Left renal cortex interstitium (tissue), 4 donors: ENCODE results near the gene ZNF318. TPM values are rescaled to one million over a fixed set of nuclear protein-coding genes. Genes with fewer than 3 reads are reported as not detected.
"Not testable (repeated sequence)": the region's sequence is repeated elsewhere in the genome, so short reads cannot be mapped to it uniquely, and the experiment has no call there.

Source experiments
- DNase-seq, 4 donors: peaks; one replicate each; pipeline ENCODE4 v3.0.0-alpha.2; 2013; ENCODE audit warnings: low read depth in 4 of 4, low spot score in 2 of 4, missing footprints in 1 of 4
- polyA plus RNA-seq, 4 donors: library from polyadenylated mRNA; unstranded; fragments of 120-200 nt; gene quantifications; one replicate each; pipeline ENCODE4 v1.2.1, GENCODE V29; 2013; ENCODE audit not compliant: insufficient read length in 4 of 4

The ZNF318 gene
- polyA plus RNA-seq, 4 donors = 22.1 to 33.9 (median 28.9) TPM

GRCh38 chr6:43303006-43303405 lies 66.4 kb downstream of the ZNF318 start:
- DNase-seq = not testable (repeated sequence)

DNA sequence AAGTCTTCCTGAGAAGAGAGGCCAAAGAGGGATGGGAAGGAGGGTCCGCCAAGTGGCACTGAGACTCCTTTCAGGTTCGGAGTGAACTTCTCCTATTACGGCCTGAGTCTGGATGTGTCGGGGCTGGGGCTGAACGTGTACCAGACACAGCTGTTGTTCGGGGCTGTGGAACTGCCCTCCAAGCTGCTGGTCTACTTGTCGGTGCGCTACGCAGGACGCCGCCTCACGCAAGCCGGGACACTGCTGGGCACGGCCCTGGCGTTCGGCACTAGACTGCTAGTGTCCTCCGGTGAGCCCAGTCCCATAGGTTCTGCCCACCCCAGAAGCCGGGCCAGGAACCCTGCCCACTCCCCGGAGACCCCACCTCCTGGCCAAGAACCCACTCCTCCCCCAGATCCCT lies 67.3 kb downstream of the ZNF318 start:
- DNase-seq = no peak

GRCh38 chr6:43301081-43301870 lies 68.2 kb downstream of the ZNF318 start:
- DNase-seq = no peak

GRCh38 chr6:43299338-43300293 lies 69.8 kb downstream of the ZNF318 start:
- DNase-seq = no peak

DNA sequence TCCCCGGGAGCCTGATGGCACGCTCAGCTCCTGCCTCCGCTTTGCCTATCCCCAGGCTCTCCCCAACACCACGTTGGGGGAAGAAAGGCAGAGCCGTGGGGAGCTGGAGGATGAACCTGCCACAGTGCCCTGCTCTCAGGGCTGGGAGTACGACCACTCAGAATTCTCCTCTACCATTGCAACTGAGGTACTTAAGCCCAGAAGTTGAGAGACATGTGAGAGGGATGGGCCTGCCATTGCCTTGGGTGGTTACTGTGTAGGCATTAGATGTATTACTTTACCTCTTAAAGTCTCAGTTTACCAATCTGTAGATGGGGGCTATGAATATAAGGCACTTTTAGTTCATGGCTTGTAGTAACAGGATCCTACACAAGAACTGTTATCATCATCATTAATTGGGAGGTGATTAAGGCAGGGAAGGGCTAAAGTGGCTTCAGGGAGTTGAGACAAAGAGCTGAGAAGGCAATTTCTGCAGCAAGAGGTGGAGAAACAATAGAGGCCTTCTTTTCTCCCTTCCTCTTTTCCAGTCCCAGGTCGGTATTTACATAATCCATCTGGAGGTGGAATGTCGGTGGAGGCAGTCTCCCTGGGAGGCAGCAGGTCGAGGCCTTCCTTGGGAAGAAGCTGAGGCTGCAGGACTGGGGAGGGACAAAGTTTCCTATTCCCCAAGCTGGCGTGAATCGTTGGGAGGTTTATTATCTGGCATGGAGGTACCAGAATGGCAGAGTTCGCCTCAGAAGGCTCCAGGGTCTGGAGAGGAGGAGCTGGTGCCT lies 70.7 kb downstream of the ZNF318 start:
- DNase-seq = no peak

DNA sequence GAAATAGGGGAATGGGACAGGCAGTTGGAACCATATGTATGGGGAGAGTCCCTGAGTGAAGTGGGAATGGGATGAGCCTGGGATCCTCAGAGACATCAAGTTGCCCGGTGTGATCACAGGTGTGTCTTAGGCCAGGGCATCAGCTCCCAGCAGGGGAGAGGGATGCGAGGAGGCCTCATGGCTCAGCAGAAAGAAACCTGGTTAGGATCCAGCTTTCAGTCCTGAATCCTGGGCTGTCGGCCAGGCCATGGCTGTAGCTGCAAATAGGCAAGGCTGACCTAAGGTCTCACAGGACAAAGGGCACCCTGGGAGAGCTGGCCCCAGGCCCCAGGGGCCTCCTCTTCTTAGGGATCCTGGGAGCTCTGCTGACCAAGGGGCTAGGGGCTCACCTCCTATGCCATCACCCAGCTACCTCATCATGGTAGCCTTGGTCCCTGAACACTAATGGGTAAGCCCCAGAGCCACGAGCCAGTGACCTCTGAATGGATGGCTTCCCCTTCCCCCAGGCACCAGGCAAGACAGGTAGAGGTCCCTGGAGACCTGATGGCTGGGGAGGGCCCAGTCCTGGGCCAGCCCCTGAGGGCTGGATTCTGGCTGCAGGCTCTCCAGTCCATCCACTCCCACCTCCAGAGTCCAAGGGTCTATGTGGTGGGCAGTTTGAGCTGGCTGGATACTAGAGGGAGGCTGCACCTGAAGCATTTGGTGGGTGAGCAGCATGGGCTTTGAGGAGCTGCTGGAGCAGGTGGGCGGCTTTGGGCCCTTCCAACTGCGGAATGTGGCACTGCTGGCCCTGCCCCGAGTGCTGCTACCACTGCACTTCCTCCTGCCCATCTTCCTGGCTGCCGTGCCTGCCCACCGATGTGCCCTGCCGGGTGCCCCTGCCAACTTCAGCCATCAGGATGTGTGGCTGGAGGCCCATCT lies 71.5 kb downstream of the ZNF318 start, which contains the start of gene SLC22A7:
TSS of gene SLC22A7 (plus strand) at position 617 of the 921 bp plus-strand sequence. CDS start at position 716, 99 bp downstream.
- no peak for DNase-seq

DNA sequence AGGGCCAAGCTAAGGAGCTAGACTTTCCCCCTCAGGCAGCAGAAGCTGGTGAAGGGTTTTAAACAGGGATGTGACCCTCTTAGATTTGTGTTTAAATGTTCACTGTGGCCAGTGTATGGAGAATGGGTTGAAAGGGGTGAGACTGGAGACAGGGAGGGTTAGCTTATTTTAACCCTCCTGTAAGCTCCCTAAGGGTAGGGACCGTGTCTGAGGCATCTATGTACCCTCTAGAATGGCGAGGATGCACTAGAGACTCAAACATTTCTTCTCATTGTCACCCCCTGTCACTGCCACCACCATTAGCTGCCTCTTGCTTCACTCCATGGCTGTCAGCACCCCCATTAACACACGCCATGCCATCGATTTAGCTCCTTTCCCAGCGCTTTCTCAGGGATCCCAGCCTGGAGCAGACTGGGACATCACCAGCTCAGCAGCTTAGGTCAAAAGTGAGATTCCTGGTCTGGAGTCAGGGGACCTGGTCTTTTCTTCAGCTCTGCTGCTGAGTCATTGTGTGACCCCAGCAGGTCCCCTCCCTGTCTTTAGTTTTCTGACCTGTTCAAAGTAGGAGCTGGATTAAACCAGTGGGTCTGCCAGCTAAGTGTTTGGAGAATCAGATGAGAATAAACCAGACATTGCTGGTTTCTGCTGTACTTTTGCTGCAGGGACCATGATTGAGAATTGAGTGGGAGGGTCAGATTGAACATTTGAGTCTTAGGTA lies 72.5 kb downstream of the ZNF318 start:
- no peak for DNase-seq

- no peak for DNase-seq
Observed at GRCh38 chr6:43295456-43295855, 74.0 kb downstream of the ZNF318 start.

GRCh38 chr6:43294536-43294935 lies 74.9 kb downstream of the ZNF318 start:
- no peak for DNase-seq

GRCh38 chr6:43293698-43294097 lies 75.7 kb downstream of the ZNF318 start:
- DNase-seq = no peak

GRCh38 chr6:43292763-43293318 lies 76.6 kb downstream of the ZNF318 start:
- no peak for DNase-seq

DNA sequence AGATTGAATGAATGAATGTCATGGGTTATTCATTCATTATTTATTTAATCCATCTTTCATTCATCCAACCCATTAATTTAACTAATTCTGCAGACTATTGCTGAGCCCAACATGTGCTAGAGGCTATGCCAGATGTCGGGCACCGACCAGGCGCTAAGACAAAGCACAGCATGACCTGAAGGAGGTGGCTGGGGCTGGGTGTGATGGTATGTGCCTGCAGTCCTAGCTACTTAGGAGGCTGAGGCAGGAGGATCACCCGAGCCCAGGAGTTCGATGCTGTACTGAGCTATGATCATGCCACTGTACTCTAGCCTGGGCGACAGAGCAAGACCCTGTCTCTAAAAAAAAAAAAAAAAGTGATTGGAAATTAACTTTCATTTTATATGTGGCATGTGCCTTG lies 77.1 kb downstream of the ZNF318 start:
- DNase-seq = no peak

- DNase-seq = no peak
Observed at GRCh38 chr6:43291708-43292107, 77.7 kb downstream of the ZNF318 start.

DNA sequence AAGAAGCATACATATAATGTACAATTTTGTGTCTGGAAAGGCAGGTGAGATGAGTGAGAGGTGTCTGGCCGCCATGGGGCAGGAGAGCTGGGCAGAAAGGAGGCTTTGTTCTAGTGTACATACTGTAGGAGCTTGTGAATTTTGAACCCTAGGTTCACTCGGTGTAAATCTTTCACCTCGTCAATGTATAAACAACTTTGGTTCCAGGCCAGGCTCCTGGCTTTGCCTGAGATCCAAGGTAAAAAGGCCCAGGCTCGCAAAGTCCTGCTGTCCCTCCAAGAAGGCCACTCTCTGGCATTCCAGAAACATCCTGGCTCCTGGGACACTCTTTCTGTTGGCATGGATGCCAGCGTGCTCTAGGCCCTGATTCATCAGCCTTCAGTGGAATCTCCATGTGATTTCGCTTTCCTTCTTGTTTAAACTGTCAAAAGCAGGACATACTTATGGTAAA lies 78.5 kb downstream of the ZNF318 start:
- DNase-seq = no peak

DNA sequence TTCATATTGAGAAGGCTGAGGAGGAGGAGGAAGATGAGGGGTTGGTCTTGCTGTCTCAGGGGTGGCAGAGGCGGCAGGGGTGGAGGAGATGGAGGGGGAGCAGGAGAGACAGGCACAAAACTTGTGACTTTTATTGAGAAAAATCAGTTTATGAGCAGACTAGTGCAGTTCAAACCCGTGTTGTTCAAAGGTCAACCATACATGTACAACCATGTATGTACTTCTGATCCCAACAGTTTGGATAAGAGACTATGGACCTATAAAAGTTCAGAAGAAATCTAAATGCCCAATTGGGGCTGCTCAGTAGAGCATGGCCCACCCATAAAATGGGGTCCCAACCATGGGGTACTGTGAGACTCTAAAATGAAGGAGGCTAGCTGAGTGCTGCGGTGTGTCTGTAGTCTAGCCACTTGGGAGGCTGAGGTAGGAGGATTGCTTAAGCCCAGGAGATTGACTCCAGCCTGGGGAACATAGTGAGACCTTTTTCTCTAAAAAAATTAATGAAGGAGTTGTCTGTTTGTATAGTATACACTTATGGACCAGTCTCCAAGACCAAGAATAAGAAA lies 79.0 kb downstream of the ZNF318 start:
- no peak for DNase-seq

GRCh38 chr6:43287717-43288679 lies 81.4 kb downstream of the ZNF318 start:
- no peak for DNase-seq
